HG03432 (cell line): Measurements from ENCODE around the gene TBC1D2.
"Not testable (repeated sequence)": the region's sequence is repeated elsewhere in the genome, so short reads cannot be mapped to it uniquely, and the experiment has no call there.

Source experiments
- ATAC-seq: cut with Tn5 transposase; IDR thresholded peaks from one replicate; pipeline ENCODE4 v1.9.1; 2021; ENCODE audit warnings: mild to moderate bottlenecking, moderate library complexity; ENCODE audit not compliant: unreplicated experiment

TBC1D2 gene

GRCh38 chr9:98255578-98256296 is at the start of gene TBC1D2:
Gene TBC1D2 (minus strand): TSS chr9:98255649. CDS start chr9:98255541, 108 bp downstream.
- peak; percentile 91 for ATAC-seq

- ATAC-seq = no peak
Observed at GRCh38 chr9:98304381-98304780, 48.9 kb upstream of the TBC1D2 start.

GRCh38 chr9:98303633-98304125 is 48.2 kb upstream of the TBC1D2 start:
- ATAC-seq = no peak

- no peak for ATAC-seq
Observed at GRCh38 chr9:98302938-98303632, 47.6 kb upstream of the TBC1D2 start.

- no peak for ATAC-seq
Observed at GRCh38 chr9:98302150-98302549, 46.7 kb upstream of the TBC1D2 start.

- ATAC-seq = no peak
Observed at GRCh38 chr9:98300611-98301010, 45.2 kb upstream of the TBC1D2 start.

- ATAC-seq = no peak
Observed at GRCh38 chr9:98298476-98298875, 43.0 kb upstream of the TBC1D2 start.

- no peak for ATAC-seq
Observed at GRCh38 chr9:98295824-98296223, 40.4 kb upstream of the TBC1D2 start.

GRCh38 chr9:98291820-98292219 is 36.4 kb upstream of the TBC1D2 start:
- ATAC-seq = no peak

- ATAC-seq = no peak
Observed at GRCh38 chr9:98290411-98290810, 35.0 kb upstream of the TBC1D2 start.

GRCh38 chr9:98289614-98290201 is 34.3 kb upstream of the TBC1D2 start:
- no peak for ATAC-seq

- no peak for ATAC-seq
Observed at GRCh38 chr9:98288881-98289280, 33.4 kb upstream of the TBC1D2 start.

- ATAC-seq = no peak
Observed at GRCh38 chr9:98287384-98287783, 31.9 kb upstream of the TBC1D2 start.

GRCh38 chr9:98285446-98285845 is 30.0 kb upstream of the TBC1D2 start:
- ATAC-seq = no peak

GRCh38 chr9:98284754-98285153 is 29.3 kb upstream of the TBC1D2 start:
- ATAC-seq = no peak

GRCh38 chr9:98283143-98283542 is 27.7 kb upstream of the TBC1D2 start:
- not testable (repeated sequence) for ATAC-seq

GRCh38 chr9:98281281-98281680 is 25.8 kb upstream of the TBC1D2 start:
- no peak for ATAC-seq

GRCh38 chr9:98280574-98280973 is 25.1 kb upstream of the TBC1D2 start:
- ATAC-seq = no peak

- no peak for ATAC-seq
Observed at GRCh38 chr9:98280162-98280561, 24.7 kb upstream of the TBC1D2 start.

- ATAC-seq = no peak
Observed at GRCh38 chr9:98276907-98277469, 21.5 kb upstream of the TBC1D2 start.

GRCh38 chr9:98275159-98275558 is 19.7 kb upstream of the TBC1D2 start:
- no peak for ATAC-seq

- ATAC-seq = no peak
Observed at GRCh38 chr9:98272083-98272482, 16.6 kb upstream of the TBC1D2 start.
